HL-60 (cell line): ENCODE results near the gene XRRA1.

Source experiments
- DNase-seq, 2 experiments: peaks; one replicate each; pipeline ENCODE4 v3.0.0-alpha.2; 2010 to 2020; ENCODE audit warnings: low read depth in 1 of 2, low spot score in 1 of 2
- H3K27ac ChIP-seq: fragments of 250-450 bp; sonication (Bioruptor Pico); replicated peaks from 2 replicates; pipeline ENCODE4 v1.5.1; 2020; ENCODE audit warnings: mild to moderate bottlenecking, moderate library complexity
- H3K27me3 ChIP-seq: fragments of 250-450 bp; sonication (Bioruptor Pico); 2 replicates; pipeline ENCODE4 v1.5.1; 2021; ENCODE audit warnings: mild to moderate bottlenecking, moderate library complexity; ENCODE audit not compliant: insufficient read depth, poor library complexity, severe bottlenecking
- H3K4me3 ChIP-seq: replicated peaks from 2 replicates; pipeline ENCODE4 v1.5.1; 2011; ENCODE audit warnings: mild to moderate bottlenecking, control low read depth, low read length; ENCODE audit not compliant: insufficient read depth
- GABPA ChIP-seq: IDR thresholded peaks from 2 replicates; pipeline ENCODE4 v1.6.1; 2012; ENCODE audit warnings: low read depth
- POLR2AphosphoS5 ChIP-seq: IDR thresholded peaks from 2 replicates; pipeline ENCODE4 v1.6.1; 2012; ENCODE audit warnings: low read depth
- SPI1 ChIP-seq: IDR thresholded peaks from 2 replicates; pipeline ENCODE4 v1.6.1; 2012; ENCODE audit warnings: low read depth, mild to moderate bottlenecking, borderline replicate concordance
- TF ChIP-seq, protein P1 (sequence below): IDR thresholded peaks from 2 replicates; pipeline ENCODE4 v1.6.1; 2012; ENCODE audit warnings: low read depth; ENCODE audit not compliant: insufficient replicate concordance
- TF ChIP-seq, protein P2 (sequence below): IDR thresholded peaks from one replicate; pipeline ENCODE4 v1.5.1; 2011; ENCODE audit warnings: low read length, control low read depth, inconsistent platforms; ENCODE audit not compliant: insufficient read depth

Gene XRRA1

DNA sequence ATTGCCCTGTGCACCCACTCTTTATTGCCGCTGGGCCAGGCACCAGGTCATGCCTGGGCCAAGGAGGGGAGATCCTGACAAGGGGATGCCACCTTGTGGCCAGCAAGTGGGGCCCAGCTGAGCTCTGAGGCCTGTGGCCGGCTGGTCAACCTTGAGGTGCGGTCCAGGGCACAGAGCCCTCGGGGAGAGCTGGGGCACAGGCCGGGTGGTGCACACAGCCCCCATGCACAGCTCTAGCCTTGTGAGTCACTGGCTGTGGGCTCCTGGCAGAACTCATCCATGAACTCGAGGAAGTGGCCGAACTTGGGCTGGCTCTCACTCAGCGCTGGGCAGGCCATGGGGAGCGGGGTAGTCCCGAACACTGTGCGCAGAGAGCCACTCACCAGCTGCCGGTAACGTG is 105.9 kb downstream of the XRRA1 start:
- no peak for DNase-seq
- no peak overlapping the region for H3K27ac ChIP-seq
- H3K27me3 ChIP-seq = no peaks in the 10 kb centered on the region
- H3K4me3 ChIP-seq = no peak overlapping the region
- no peak for TF ChIP-seq GABPA
- no peak for TF ChIP-seq SPI1
- TF ChIP-seq, protein P1, sequence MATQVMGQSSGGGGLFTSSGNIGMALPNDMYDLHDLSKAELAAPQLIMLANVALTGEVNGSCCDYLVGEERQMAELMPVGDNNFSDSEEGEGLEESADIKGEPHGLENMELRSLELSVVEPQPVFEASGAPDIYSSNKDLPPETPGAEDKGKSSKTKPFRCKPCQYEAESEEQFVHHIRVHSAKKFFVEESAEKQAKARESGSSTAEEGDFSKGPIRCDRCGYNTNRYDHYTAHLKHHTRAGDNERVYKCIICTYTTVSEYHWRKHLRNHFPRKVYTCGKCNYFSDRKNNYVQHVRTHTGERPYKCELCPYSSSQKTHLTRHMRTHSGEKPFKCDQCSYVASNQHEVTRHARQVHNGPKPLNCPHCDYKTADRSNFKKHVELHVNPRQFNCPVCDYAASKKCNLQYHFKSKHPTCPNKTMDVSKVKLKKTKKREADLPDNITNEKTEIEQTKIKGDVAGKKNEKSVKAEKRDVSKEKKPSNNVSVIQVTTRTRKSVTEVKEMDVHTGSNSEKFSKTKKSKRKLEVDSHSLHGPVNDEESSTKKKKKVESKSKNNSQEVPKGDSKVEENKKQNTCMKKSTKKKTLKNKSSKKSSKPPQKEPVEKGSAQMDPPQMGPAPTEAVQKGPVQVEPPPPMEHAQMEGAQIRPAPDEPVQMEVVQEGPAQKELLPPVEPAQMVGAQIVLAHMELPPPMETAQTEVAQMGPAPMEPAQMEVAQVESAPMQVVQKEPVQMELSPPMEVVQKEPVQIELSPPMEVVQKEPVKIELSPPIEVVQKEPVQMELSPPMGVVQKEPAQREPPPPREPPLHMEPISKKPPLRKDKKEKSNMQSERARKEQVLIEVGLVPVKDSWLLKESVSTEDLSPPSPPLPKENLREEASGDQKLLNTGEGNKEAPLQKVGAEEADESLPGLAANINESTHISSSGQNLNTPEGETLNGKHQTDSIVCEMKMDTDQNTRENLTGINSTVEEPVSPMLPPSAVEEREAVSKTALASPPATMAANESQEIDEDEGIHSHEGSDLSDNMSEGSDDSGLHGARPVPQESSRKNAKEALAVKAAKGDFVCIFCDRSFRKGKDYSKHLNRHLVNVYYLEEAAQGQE = no peak
- TF ChIP-seq, protein P2, sequence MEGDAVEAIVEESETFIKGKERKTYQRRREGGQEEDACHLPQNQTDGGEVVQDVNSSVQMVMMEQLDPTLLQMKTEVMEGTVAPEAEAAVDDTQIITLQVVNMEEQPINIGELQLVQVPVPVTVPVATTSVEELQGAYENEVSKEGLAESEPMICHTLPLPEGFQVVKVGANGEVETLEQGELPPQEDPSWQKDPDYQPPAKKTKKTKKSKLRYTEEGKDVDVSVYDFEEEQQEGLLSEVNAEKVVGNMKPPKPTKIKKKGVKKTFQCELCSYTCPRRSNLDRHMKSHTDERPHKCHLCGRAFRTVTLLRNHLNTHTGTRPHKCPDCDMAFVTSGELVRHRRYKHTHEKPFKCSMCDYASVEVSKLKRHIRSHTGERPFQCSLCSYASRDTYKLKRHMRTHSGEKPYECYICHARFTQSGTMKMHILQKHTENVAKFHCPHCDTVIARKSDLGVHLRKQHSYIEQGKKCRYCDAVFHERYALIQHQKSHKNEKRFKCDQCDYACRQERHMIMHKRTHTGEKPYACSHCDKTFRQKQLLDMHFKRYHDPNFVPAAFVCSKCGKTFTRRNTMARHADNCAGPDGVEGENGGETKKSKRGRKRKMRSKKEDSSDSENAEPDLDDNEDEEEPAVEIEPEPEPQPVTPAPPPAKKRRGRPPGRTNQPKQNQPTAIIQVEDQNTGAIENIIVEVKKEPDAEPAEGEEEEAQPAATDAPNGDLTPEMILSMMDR = no peak
- TF ChIP-seq POLR2AphosphoS5 = no peak

DNA sequence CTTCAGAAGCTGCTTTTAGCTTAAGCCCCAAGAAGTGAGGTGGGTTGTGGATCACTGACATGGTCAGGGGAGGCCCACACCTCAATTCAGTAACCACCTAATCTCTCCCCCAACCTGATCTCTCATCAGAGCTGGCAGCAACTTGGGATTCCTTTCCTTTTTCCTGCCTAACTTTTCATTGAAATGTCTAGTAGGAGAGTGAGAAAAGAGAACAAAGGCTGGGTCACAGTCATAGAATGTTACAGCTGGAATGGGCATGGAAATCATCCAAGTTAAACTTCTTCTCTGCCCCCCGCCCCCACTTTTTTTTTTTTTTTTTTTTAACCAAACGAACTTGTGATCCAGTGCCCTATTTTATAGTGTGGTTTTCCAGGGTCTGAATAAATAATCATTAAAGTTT is 108.4 kb downstream of the XRRA1 start:
- no peak overlapping the region for H3K27ac ChIP-seq
- no peak for TF ChIP-seq POLR2AphosphoS5
- no peak for TF ChIP-seq GABPA
- TF ChIP-seq, protein P2 = no peak
- TF ChIP-seq, protein P1 = no peak
- TF ChIP-seq SPI1 = no peak
- no peaks in the 10 kb centered on the region for H3K27me3 ChIP-seq
- H3K4me3 ChIP-seq = no peak overlapping the region
- no peak for DNase-seq

DNA sequence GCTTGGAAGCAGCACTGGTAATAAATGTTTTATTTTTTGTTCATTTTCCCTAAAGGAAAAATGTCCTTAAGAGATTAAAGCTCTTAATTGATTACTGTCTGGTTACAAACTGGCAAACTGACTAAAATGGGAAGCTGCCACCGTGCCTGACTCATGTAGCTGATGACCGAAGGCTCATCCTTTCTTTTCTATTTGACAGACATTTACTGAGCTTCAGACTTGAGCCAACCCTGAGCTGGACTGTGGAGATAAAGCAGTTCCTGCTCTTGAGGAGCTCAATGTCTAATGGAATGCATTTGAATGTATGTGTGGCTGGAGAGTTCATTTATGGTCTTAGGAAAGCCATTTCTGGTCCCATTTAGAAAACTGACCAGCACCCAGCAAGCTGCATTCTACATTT is 108.9 kb downstream of the XRRA1 start:
- DNase-seq = no peak
- Histone ChIP-seq H3K27me3 (no peaks in the 10 kb centered on the region), H3K27ac (no peak overlapping the region), H3K4me3 (no peak overlapping the region)
- TF ChIP-seq POLR2AphosphoS5 = no peak
- TF ChIP-seq GABPA = no peak
- TF ChIP-seq, protein P1 = no peak
- TF ChIP-seq SPI1 = no peak
- TF ChIP-seq, protein P2 = no peak
